HUES6 (cell line): Measurements from ENCODE around the gene SLC44A3.

Source experiments
- H3K27ac ChIP-seq: 2 replicates; pipeline ENCODE4 v1.7.0; 2013; ENCODE audit warnings: low read depth, mild to moderate bottlenecking, low read length, inconsistent platforms
- H3K27me3 ChIP-seq: 2 replicates; pipeline ENCODE4 v1.6.1; 2013; ENCODE audit warnings: low read length; ENCODE audit not compliant: control insufficient read depth, insufficient read depth
- H3K36me3 ChIP-seq: 2 replicates; pipeline ENCODE4 v1.6.1; 2013; ENCODE audit warnings: low read length; ENCODE audit not compliant: control insufficient read depth, insufficient read depth
- H3K4me1 ChIP-seq: 2 replicates; pipeline ENCODE4 v1.6.1; 2013; ENCODE audit warnings: low read length; ENCODE audit not compliant: control insufficient read depth, insufficient read depth
- H3K4me3 ChIP-seq: 2 replicates; pipeline ENCODE4 v1.5.1; 2013; ENCODE audit warnings: low read depth, low read length
- H3K9ac ChIP-seq: one replicate; pipeline ENCODE4 v1.6.1; 2013; ENCODE audit warnings: mild to moderate bottlenecking, low read length
- H3K9me3 ChIP-seq: 2 replicates; pipeline ENCODE4 v1.6.1; 2013; ENCODE audit warnings: low read depth, low read length; ENCODE audit not compliant: control insufficient read depth, insufficient read depth

Gene SLC44A3

GRCh38 chr1:94922761-94923331 is 102.7 kb downstream of the SLC44A3 start:
- H3K4me1 ChIP-seq, result peaks cover 48% of the 10 kb centered on the region
- H3K4me3 ChIP-seq, result peak overlapping the region; percentile 12; the same call in 1 of the 2 replicates
- H3K36me3 ChIP-seq, result peaks cover 3% of the 10 kb centered on the region; the same call in 1 of the 2 replicates
- no peak overlapping the region for H3K27ac ChIP-seq
- H3K9me3 ChIP-seq, result no peaks in the 10 kb centered on the region
- no peaks in the 10 kb centered on the region for H3K27me3 ChIP-seq
- H3K9ac ChIP-seq, result no peak overlapping the region

DNA sequence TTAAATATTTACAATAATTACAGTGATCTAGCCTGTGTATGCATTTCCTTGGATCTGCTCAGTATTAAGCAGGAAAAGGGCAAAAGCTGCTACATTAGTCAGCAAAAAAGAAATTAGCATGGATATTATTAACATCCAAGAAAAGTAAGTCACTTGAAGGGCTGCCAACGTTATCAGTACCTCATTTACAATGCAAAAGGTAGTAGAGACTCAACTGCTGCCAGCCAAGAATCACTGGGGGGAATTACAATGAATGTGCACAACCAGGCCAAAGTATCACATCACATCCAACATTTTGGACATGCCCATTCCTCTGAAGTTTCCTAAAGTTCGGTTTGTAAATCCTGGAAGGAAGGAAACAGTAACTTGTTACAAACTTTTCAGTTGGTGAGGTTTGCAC is 104.8 kb downstream of the SLC44A3 start:
- Histone ChIP-seq H3K9ac (peak overlapping the region; percentile 99), H3K4me3 (peak overlapping the region; percentile 98), H3K27me3 (no peaks in the 10 kb centered on the region), H3K27ac (peak overlapping the region; percentile 97), H3K9me3 (no peaks in the 10 kb centered on the region), H3K36me3 (peaks cover 3% of the 10 kb centered on the region; the same call in 1 of the 2 replicates), H3K4me1 (peaks cover 57% of the 10 kb centered on the region)

GRCh38 chr1:94925561-94926125 is 105.5 kb downstream of the SLC44A3 start:
- peak overlapping the region; percentile 97 for H3K27ac ChIP-seq
- H3K9ac ChIP-seq, result peak overlapping the region; percentile 99
- peaks cover 51% of the 10 kb centered on the region for H3K4me1 ChIP-seq
- peak overlapping the region; percentile 98 for H3K4me3 ChIP-seq
- H3K9me3 ChIP-seq, result no peaks in the 10 kb centered on the region
- peaks cover 3% of the 10 kb centered on the region; the same call in 1 of the 2 replicates for H3K36me3 ChIP-seq
- no peaks in the 10 kb centered on the region for H3K27me3 ChIP-seq

- Histone ChIP-seq H3K27ac (peak overlapping the region; percentile 97), H3K9ac (peak overlapping the region; percentile 99), H3K4me1 (peaks cover 50% of the 10 kb centered on the region), H3K27me3 (no peaks in the 10 kb centered on the region), H3K36me3 (peaks cover 3% of the 10 kb centered on the region; the same call in 1 of the 2 replicates), H3K9me3 (no peaks in the 10 kb centered on the region), H3K4me3 (peak overlapping the region; percentile 98)
Observed at GRCh38 chr1:94926126-94926914, 106.2 kb downstream of the SLC44A3 start.

DNA sequence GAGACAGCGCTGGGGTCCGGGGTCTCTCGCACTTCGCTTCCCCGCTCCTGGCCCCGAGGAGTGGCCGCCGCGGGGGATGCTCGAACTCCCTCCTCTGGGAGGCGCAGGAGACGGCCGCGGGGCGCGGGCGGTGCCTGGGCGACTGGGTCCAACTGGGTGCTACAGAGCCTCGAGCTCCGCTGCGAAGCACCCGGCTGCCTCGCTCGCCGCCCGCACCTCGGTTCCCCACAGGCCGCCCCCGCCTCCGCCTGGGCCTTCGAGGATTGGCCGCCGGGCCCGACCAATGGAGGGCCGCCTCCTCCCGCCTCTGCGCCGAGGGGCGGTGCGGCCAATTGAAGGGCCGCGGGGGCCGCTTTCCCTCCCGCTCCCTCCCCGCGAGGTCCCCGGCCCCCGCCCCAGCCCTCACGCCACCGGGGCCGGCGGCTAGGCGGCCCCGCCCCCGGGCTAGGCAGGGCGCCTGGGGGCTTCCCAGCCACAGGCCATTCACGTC is 106.8 kb downstream of the SLC44A3 start, which contains the start of gene CNN3:
Gene CNN3, minus strand, starts transcription at position 196 of the 490 bp plus-strand sequence. CDS start 216 bp downstream, outside the sequence.
- no peaks in the 10 kb centered on the region for H3K9me3 ChIP-seq
- peak within 1 kb of the TSS; percentile 98 for H3K4me3 ChIP-seq
- no peaks in the 10 kb centered on the region for H3K27me3 ChIP-seq
- peak within 1 kb of the TSS; percentile 99 for H3K9ac ChIP-seq
- peaks cover 45% of the 10 kb centered on the region for H3K4me1 ChIP-seq
- H3K36me3 ChIP-seq, result peaks cover 3% of the 10 kb centered on the region; the same call in 1 of the 2 replicates
- peak within 1 kb of the TSS; percentile 97 for H3K27ac ChIP-seq

DNA sequence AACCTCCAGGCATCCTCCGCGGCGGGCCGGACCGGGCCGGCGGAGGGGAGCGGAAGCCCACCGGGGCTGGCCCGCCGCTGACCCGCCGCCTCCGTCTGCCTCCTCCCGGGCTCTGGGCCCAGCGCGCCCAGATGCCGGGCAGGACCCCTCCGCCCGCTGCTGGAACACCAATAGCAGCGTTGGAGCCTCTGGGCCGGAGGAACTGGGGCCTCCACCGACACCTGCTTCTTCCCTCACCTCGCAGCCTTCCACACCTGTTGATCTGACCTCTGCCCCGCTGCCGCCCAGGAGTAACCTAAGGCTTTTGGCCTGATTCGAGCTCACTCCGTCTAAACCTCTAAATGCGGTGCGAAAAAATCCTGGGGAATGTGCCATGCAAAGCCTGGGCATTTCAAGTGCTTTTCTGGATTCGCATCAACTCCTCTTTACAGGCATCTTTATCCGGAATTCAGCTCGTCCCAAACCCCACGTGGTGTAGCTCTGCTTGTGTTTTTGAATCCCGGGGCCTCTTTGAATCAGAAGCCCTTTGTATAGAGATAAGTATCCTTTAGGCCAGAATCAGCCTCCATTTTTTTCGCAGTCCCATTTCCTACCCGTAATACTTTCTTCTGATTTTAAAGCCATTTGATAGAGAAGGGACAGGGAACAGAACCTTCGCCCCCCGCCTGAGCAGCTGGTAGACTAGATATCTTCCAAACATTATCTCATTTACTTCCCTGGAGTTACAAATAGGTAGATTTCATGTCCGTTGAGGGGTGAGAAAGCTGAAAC is 107.4 kb downstream of the SLC44A3 start:
- Histone ChIP-seq H3K27ac (peak overlapping the region; percentile 88), H3K9me3 (no peaks in the 10 kb centered on the region), H3K27me3 (no peaks in the 10 kb centered on the region), H3K36me3 (peaks cover 3% of the 10 kb centered on the region; the same call in 1 of the 2 replicates), H3K9ac (peak overlapping the region; percentile 89), H3K4me3 (peak overlapping the region; percentile 76), H3K4me1 (peaks cover 43% of the 10 kb centered on the region)

- peaks cover 7% of the 10 kb centered on the region for H3K36me3 ChIP-seq
- H3K4me1 ChIP-seq, result peaks cover 37% of the 10 kb centered on the region
- peak overlapping the region; percentile 88; the same call in 1 of the 2 replicates for H3K27ac ChIP-seq
- no peaks in the 10 kb centered on the region for H3K27me3 ChIP-seq
- H3K9ac ChIP-seq, result peak overlapping the region; percentile 89
- H3K9me3 ChIP-seq, result no peaks in the 10 kb centered on the region
- peak overlapping the region; percentile 76 for H3K4me3 ChIP-seq
Observed at GRCh38 chr1:94928293-94928939, 108.3 kb downstream of the SLC44A3 start.

GRCh38 chr1:94929351-94930217 is 109.4 kb downstream of the SLC44A3 start:
- H3K9me3 ChIP-seq, result no peaks in the 10 kb centered on the region
- H3K4me3 ChIP-seq, result peak overlapping the region; percentile 76
- no peak overlapping the region for H3K9ac ChIP-seq
- H3K27me3 ChIP-seq, result no peaks in the 10 kb centered on the region
- H3K27ac ChIP-seq, result no peak overlapping the region
- peaks cover 10% of the 10 kb centered on the region; the same call in 1 of the 2 replicates for H3K36me3 ChIP-seq
- peaks cover 29% of the 10 kb centered on the region for H3K4me1 ChIP-seq

- Histone ChIP-seq H3K27me3 (no peaks in the 10 kb centered on the region), H3K9ac (no peak overlapping the region), H3K9me3 (no peaks in the 10 kb centered on the region), H3K4me1 (peaks cover 37% of the 10 kb centered on the region), H3K27ac (no peak overlapping the region), H3K36me3 (peaks cover 10% of the 10 kb centered on the region; the same call in 1 of the 2 replicates), H3K4me3 (no peak overlapping the region)
Observed at GRCh38 chr1:94931254-94931841, 111.2 kb downstream of the SLC44A3 start.
